ENCODE results near the gene IL2RA.

IL2RA gene

GRCh38 chr10:6017781-6018354, 44.3 kb downstream of the IL2RA start:
- TF ChIP-seq CTCF (IDR thresholded peaks at IDR 0.05; ENCODE audit: insufficient read depth, low read length, poor library complexity, severe bottlenecking), result no peak
- H3K27me3 ChIP-seq (replicated peaks; ENCODE audit: control insufficient read depth, insufficient read depth, low read length), result no peaks in the 10 kb centered on the region
- no peaks in the 10 kb centered on the region for H3K36me3 ChIP-seq (ENCODE audit: control insufficient read depth, insufficient read depth, low read length)
- DNase-seq (ENCODE audit: extremely low read depth, insufficient read length), result no peak
- no peak overlapping the region for H3K4me3 ChIP-seq (replicated peaks; ENCODE audit: low read depth, low read length)

- no peak overlapping the region for H3K4me3 ChIP-seq (replicated peaks; ENCODE audit: low read depth, low read length)
- H3K27me3 ChIP-seq (replicated peaks; ENCODE audit: control insufficient read depth, insufficient read depth, low read length), result no peaks in the 10 kb centered on the region
- TF ChIP-seq CTCF (IDR thresholded peaks at IDR 0.05; ENCODE audit: insufficient read depth, low read length, poor library complexity, severe bottlenecking), result peak; percentile 80
- DNase-seq (ENCODE audit: extremely low read depth, insufficient read length), result no peak
- no peaks in the 10 kb centered on the region for H3K36me3 ChIP-seq (ENCODE audit: control insufficient read depth, insufficient read depth, low read length)
Observed at GRCh38 chr10:6014241-6014761, 47.9 kb downstream of the IL2RA start.

- Histone ChIP-seq H3K36me3 (ENCODE audit: control insufficient read depth, insufficient read depth, low read length) (no peaks in the 10 kb centered on the region), H3K27me3 (replicated peaks; ENCODE audit: control insufficient read depth, insufficient read depth, low read length) (no peaks in the 10 kb centered on the region), H3K4me3 (replicated peaks; ENCODE audit: low read depth, low read length) (no peak overlapping the region)
- no peak for DNase-seq (ENCODE audit: extremely low read depth, insufficient read length)
- no peak for TF ChIP-seq CTCF (IDR thresholded peaks at IDR 0.05; ENCODE audit: insufficient read depth, low read length, poor library complexity, severe bottlenecking)
Observed at GRCh38 chr10:6013413-6014192, 48.6 kb downstream of the IL2RA start.

GRCh38 chr10:6012121-6012905, 49.9 kb downstream of the IL2RA start:
- Histone ChIP-seq H3K4me3 (replicated peaks; ENCODE audit: low read depth, low read length) (no peak overlapping the region), H3K36me3 (ENCODE audit: control insufficient read depth, insufficient read depth, low read length) (no peaks in the 10 kb centered on the region), H3K27me3 (replicated peaks; ENCODE audit: control insufficient read depth, insufficient read depth, low read length) (no peaks in the 10 kb centered on the region)
- no peak for TF ChIP-seq CTCF (IDR thresholded peaks at IDR 0.05; ENCODE audit: insufficient read depth, low read length, poor library complexity, severe bottlenecking)
- no peak for DNase-seq (ENCODE audit: extremely low read depth, insufficient read length)

- Histone ChIP-seq H3K4me3 (replicated peaks; ENCODE audit: low read depth, low read length) (no peak overlapping the region), H3K27me3 (replicated peaks; ENCODE audit: control insufficient read depth, insufficient read depth, low read length) (no peaks in the 10 kb centered on the region), H3K36me3 (ENCODE audit: control insufficient read depth, insufficient read depth, low read length) (no peaks in the 10 kb centered on the region)
- TF ChIP-seq CTCF (IDR thresholded peaks at IDR 0.05; ENCODE audit: insufficient read depth, low read length, poor library complexity, severe bottlenecking), result no peak
- no peak for DNase-seq (ENCODE audit: extremely low read depth, insufficient read length)
Observed at GRCh38 chr10:6011558-6011957, 50.6 kb downstream of the IL2RA start.
